K562 (cell line): Measurements from ENCODE around the gene ABLIM1. TPM values are rescaled to one million over a fixed set of nuclear protein-coding genes. Genes with fewer than 3 reads are reported as not detected.

Experiments used
- ETV1 ChIP-seq: fragments of 450-650 bp; conservative IDR thresholded peaks from 2 replicates; pipeline ENCODE4 v1.6.1; 2016; ENCODE audit warnings: missing genetic modification characterization, control low read depth, low read depth, missing compliant biosample characterization
- GABPA ChIP-seq: fragments of 200-800 bp; sonication (Bioruptor generic); conservative IDR thresholded peaks from 2 replicates; pipeline ENCODE4 v1.6.1; 2016; ENCODE audit warnings: low read depth, missing genetic modification characterization, missing compliant biosample characterization
- KDM2B ChIP-seq: fragments of 250-450 bp; sonication (Bioruptor Pico); IDR thresholded peaks from 2 replicates; pipeline ENCODE4 v1.8.0; 2021; ENCODE audit warnings: mild to moderate bottlenecking, moderate library complexity
- L3MBTL2 ChIP-seq: fragments of 450-650 bp; IDR thresholded peaks from 2 replicates; pipeline ENCODE4 v1.6.1; 2016; ENCODE audit warnings: mild to moderate bottlenecking, moderate library complexity
- SPI1 ChIP-seq: IDR thresholded peaks from 2 replicates; pipeline ENCODE4 v1.6.1; 2011; ENCODE audit warnings: low read depth, low read length, control low read depth, borderline replicate concordance
- TRIM28 ChIP-seq: fragments of 450-650 bp; IDR thresholded peaks from 2 replicates; pipeline ENCODE4 v1.6.1; 2017
- ZNF124 ChIP-seq: sonication (generic); formaldehyde crosslinking; IDR thresholded peaks from 2 replicates; pipeline ENCODE4 v1.8.1; 2022; ENCODE audit warnings: missing genetic modification reagents
- ZNF445 ChIP-seq: fragments of 250-450 bp; sonication (Bioruptor Pico); IDR thresholded peaks from 2 replicates; pipeline ENCODE4 v1.4.0; 2020; ENCODE audit warnings: low read depth, mild to moderate bottlenecking, moderate library complexity
- polyA plus RNA-seq, 8 experiments: library from polyadenylated mRNA; depleted of rRNA in 4 of 8; stranded (reverse) in 5 of 8; unstranded in 3 of 8; fragments of >200 nt; fragmentation: Nextera tagmentation in 2 of 8; fragmentation: Illumina TruSeq in 1 of 8; extraction: Ambion mirVana in 2 of 8; extraction: Trizol in 1 of 8; gene quantifications; 2 replicates each; pipeline versions ENCODE4 v1.2.1 to v1.2.3, GENCODE V29; 2011 to 2014; ENCODE audit warnings: inconsistent platforms in 1 of 8, missing spikeins in 1 of 8
- total RNA-seq, 7 experiments: library from RNA; depleted of rRNA in 6 of 7; stranded (reverse); fragments of >200 nt in 6 of 7; fragmentation: Illumina TruSeq in 2 of 7; extraction: Trizol in 2 of 7; gene quantifications; 2 replicates each; pipeline versions ENCODE4 v1.2.1 to v1.2.3, GENCODE V29; 2011 to 2021; ENCODE audit warnings: low replicate concordance in 1 of 7
- TF ChIP-seq, protein P1 (sequence below): fragments of 450-650 bp; IDR thresholded peaks from 2 replicates; pipeline ENCODE4 v1.6.1; 2016; ENCODE audit warnings: mild to moderate bottlenecking, moderate library complexity
- TF ChIP-seq, protein P2 (sequence below): sonication (generic); formaldehyde crosslinking; IDR thresholded peaks from 2 replicates; pipeline ENCODE4 v1.8.0; 2022; ENCODE audit warnings: missing genetic modification reagents, mild to moderate bottlenecking, borderline replicate concordance
- TF ChIP-seq, protein P3 (sequence below): sonication (generic); formaldehyde crosslinking; IDR thresholded peaks from 2 replicates; pipeline ENCODE4 v1.5.0; 2020; ENCODE audit warnings: missing genetic modification reagents
- TF ChIP-seq, protein P4 (sequence below): sonication (generic); formaldehyde crosslinking; IDR thresholded peaks from 2 replicates; pipeline ENCODE4 v1.9.0; 2022; ENCODE audit warnings: mild to moderate bottlenecking, missing genetic modification reagents

The ABLIM1 gene
- total and polyA plus RNA-seq, 9 of the 15 experiments (the other 6 are each of a cell fraction or from before 2014, with no cell fraction given), result 0.07 to 0.49 (median 0.14) TPM; not detected in 6

DNA sequence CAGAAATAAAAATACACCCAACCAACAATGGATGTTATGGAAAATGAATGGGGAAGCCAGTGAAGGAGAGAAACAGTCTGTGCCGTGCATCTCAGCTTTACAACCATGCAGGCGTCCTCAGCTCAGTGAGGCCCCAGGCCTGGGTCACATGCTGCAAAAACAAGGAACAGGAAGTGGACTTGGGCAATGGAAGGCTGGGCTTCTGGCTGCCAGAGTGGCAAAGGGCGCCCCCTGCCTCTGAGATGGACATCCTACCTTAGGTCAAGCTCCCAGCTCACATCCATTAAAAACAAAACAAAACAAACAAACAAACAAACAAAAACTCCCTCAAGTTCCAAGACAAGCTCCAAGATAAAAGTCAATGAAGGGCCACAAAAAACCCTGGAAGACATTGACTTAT lies 199.1 kb downstream of the ABLIM1 start (continued):
- TF ChIP-seq, protein P1, sequence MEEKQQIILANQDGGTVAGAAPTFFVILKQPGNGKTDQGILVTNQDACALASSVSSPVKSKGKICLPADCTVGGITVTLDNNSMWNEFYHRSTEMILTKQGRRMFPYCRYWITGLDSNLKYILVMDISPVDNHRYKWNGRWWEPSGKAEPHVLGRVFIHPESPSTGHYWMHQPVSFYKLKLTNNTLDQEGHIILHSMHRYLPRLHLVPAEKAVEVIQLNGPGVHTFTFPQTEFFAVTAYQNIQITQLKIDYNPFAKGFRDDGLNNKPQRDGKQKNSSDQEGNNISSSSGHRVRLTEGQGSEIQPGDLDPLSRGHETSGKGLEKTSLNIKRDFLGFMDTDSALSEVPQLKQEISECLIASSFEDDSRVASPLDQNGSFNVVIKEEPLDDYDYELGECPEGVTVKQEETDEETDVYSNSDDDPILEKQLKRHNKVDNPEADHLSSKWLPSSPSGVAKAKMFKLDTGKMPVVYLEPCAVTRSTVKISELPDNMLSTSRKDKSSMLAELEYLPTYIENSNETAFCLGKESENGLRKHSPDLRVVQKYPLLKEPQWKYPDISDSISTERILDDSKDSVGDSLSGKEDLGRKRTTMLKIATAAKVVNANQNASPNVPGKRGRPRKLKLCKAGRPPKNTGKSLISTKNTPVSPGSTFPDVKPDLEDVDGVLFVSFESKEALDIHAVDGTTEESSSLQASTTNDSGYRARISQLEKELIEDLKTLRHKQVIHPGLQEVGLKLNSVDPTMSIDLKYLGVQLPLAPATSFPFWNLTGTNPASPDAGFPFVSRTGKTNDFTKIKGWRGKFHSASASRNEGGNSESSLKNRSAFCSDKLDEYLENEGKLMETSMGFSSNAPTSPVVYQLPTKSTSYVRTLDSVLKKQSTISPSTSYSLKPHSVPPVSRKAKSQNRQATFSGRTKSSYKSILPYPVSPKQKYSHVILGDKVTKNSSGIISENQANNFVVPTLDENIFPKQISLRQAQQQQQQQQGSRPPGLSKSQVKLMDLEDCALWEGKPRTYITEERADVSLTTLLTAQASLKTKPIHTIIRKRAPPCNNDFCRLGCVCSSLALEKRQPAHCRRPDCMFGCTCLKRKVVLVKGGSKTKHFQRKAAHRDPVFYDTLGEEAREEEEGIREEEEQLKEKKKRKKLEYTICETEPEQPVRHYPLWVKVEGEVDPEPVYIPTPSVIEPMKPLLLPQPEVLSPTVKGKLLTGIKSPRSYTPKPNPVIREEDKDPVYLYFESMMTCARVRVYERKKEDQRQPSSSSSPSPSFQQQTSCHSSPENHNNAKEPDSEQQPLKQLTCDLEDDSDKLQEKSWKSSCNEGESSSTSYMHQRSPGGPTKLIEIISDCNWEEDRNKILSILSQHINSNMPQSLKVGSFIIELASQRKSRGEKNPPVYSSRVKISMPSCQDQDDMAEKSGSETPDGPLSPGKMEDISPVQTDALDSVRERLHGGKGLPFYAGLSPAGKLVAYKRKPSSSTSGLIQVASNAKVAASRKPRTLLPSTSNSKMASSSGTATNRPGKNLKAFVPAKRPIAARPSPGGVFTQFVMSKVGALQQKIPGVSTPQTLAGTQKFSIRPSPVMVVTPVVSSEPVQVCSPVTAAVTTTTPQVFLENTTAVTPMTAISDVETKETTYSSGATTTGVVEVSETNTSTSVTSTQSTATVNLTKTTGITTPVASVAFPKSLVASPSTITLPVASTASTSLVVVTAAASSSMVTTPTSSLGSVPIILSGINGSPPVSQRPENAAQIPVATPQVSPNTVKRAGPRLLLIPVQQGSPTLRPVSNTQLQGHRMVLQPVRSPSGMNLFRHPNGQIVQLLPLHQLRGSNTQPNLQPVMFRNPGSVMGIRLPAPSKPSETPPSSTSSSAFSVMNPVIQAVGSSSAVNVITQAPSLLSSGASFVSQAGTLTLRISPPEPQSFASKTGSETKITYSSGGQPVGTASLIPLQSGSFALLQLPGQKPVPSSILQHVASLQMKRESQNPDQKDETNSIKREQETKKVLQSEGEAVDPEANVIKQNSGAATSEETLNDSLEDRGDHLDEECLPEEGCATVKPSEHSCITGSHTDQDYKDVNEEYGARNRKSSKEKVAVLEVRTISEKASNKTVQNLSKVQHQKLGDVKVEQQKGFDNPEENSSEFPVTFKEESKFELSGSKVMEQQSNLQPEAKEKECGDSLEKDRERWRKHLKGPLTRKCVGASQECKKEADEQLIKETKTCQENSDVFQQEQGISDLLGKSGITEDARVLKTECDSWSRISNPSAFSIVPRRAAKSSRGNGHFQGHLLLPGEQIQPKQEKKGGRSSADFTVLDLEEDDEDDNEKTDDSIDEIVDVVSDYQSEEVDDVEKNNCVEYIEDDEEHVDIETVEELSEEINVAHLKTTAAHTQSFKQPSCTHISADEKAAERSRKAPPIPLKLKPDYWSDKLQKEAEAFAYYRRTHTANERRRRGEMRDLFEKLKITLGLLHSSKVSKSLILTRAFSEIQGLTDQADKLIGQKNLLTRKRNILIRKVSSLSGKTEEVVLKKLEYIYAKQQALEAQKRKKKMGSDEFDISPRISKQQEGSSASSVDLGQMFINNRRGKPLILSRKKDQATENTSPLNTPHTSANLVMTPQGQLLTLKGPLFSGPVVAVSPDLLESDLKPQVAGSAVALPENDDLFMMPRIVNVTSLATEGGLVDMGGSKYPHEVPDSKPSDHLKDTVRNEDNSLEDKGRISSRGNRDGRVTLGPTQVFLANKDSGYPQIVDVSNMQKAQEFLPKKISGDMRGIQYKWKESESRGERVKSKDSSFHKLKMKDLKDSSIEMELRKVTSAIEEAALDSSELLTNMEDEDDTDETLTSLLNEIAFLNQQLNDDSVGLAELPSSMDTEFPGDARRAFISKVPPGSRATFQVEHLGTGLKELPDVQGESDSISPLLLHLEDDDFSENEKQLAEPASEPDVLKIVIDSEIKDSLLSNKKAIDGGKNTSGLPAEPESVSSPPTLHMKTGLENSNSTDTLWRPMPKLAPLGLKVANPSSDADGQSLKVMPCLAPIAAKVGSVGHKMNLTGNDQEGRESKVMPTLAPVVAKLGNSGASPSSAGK, result peak; percentile 47; the same call in 1 of the 2 replicates
- TF ChIP-seq, protein P2, sequence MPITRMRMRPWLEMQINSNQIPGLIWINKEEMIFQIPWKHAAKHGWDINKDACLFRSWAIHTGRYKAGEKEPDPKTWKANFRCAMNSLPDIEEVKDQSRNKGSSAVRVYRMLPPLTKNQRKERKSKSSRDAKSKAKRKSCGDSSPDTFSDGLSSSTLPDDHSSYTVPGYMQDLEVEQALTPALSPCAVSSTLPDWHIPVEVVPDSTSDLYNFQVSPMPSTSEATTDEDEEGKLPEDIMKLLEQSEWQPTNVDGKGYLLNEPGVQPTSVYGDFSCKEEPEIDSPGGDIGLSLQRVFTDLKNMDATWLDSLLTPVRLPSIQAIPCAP (CRISPR knock-in tag), result no peak
- TF ChIP-seq TRIM28, result no peak
- TF ChIP-seq, protein P3, sequence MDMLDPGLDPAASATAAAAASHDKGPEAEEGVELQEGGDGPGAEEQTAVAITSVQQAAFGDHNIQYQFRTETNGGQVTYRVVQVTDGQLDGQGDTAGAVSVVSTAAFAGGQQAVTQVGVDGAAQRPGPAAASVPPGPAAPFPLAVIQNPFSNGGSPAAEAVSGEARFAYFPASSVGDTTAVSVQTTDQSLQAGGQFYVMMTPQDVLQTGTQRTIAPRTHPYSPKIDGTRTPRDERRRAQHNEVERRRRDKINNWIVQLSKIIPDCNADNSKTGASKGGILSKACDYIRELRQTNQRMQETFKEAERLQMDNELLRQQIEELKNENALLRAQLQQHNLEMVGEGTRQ (CRISPR knock-in tag), result peak; percentile 80
- TF ChIP-seq KDM2B (CRISPR knock-in tag), result no peak
- no peak for TF ChIP-seq ZNF124 (CRISPR knock-in tag)
- peak; percentile 86 for TF ChIP-seq L3MBTL2
- TF ChIP-seq GABPA (tag), result peak; percentile 54
- peak; percentile 79; the same call in 1 of the 2 replicates for TF ChIP-seq SPI1
- 0 out of 2 replicates have a peak, but pooled peaks have one; percentile 9 for TF ChIP-seq ETV1 (tag)
- no peak for TF ChIP-seq ZNF445
- TF ChIP-seq, protein P4, sequence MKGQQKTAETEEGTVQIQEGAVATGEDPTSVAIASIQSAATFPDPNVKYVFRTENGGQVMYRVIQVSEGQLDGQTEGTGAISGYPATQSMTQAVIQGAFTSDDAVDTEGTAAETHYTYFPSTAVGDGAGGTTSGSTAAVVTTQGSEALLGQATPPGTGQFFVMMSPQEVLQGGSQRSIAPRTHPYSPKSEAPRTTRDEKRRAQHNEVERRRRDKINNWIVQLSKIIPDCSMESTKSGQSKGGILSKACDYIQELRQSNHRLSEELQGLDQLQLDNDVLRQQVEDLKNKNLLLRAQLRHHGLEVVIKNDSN (CRISPR knock-in tag), result peak; percentile 65
